HEK293T (cell line): ENCODE measurements around the gene PDZD2.
"Not testable (repeated sequence)": the region's sequence is repeated elsewhere in the genome, so short reads cannot be mapped to it uniquely, and the experiment has no call there.

Experiments used
- CTCF ChIA-PET: fragments of 350-600 bp; formaldehyde crosslinking; extraction: SDS; loops from one replicate; lab custom pipeline; 2021; ENCODE audit warnings: antibody characterized with exemption, inconsistent platforms; lab: Yijun Ruan, JAX
- POLR2A ChIA-PET: fragments of 350-600 bp; formaldehyde crosslinking; extraction: SDS; loops from one replicate; lab custom pipeline; 2020; ENCODE audit warnings: antibody characterized with exemption, inconsistent platforms; lab: Yijun Ruan, JAX
- DNase-seq: peaks from one replicate; pipeline ENCODE4 v3.0.0; 2012; ENCODE audit warnings: mixed read lengths; ENCODE audit errors: extremely low spot score
- ARNT ChIP-seq: fragments of 450-650 bp; IDR thresholded peaks from 2 replicates; pipeline ENCODE4 v1.6.1; 2017; ENCODE audit warnings: mild to moderate bottlenecking
- BHLHE40 ChIP-seq: fragments of 450-650 bp; IDR thresholded peaks from 2 replicates; pipeline ENCODE4 v1.6.1; 2016; ENCODE audit warnings: mild to moderate bottlenecking, moderate library complexity, borderline replicate concordance
- CTBP1 ChIP-seq: fragments of 450-650 bp; IDR thresholded peaks from 2 replicates; pipeline ENCODE4 v1.6.1; 2016; ENCODE audit warnings: borderline replicate concordance
- ELF4 ChIP-seq: fragments of 450-650 bp; IDR thresholded peaks from 2 replicates; pipeline ENCODE4 v1.6.1; 2017; ENCODE audit warnings: antibody characterized with exemption
- FOXA1 ChIP-seq: fragments of 450-650 bp; IDR thresholded peaks from 2 replicates; pipeline ENCODE4 v1.6.1; 2016; ENCODE audit warnings: mild to moderate bottlenecking
- FOXK2 ChIP-seq: fragments of 450-650 bp; IDR thresholded peaks from 2 replicates; pipeline ENCODE4 v1.6.1; 2016; ENCODE audit warnings: mild to moderate bottlenecking
- FOXM1 ChIP-seq: fragments of 450-650 bp; IDR thresholded peaks from 2 replicates; pipeline ENCODE4 v1.6.1; 2017; ENCODE audit warnings: mild to moderate bottlenecking, borderline replicate concordance
- HDGF ChIP-seq: fragments of 450-650 bp; IDR thresholded peaks from 2 replicates; pipeline ENCODE4 v1.6.1; 2017; ENCODE audit warnings: antibody characterized with exemption, borderline replicate concordance
- L3MBTL2 ChIP-seq: fragments of 450-650 bp; conservative IDR thresholded peaks from 2 replicates; pipeline ENCODE4 v1.6.1; 2016; ENCODE audit warnings: mild to moderate bottlenecking
- LEF1 ChIP-seq: fragments of 450-650 bp; IDR thresholded peaks from 2 replicates; pipeline ENCODE4 v1.6.1; 2017; ENCODE audit warnings: mild to moderate bottlenecking, borderline replicate concordance
- NFRKB ChIP-seq: fragments of 450-650 bp; IDR thresholded peaks from 2 replicates; pipeline ENCODE4 v1.6.1; 2016; ENCODE audit warnings: mild to moderate bottlenecking, moderate library complexity
- SP1 ChIP-seq: fragments of 450-650 bp; IDR thresholded peaks from 2 replicates; pipeline ENCODE4 v1.6.1; 2017
- SUZ12 ChIP-seq: fragments of 450-650 bp; IDR thresholded peaks from 2 replicates; pipeline ENCODE4 v1.6.1; 2016; ENCODE audit warnings: mild to moderate bottlenecking
- TARDBP ChIP-seq: fragments of 450-650 bp; IDR thresholded peaks from 2 replicates; pipeline ENCODE4 v1.6.1; 2016
- ZNF384 ChIP-seq: fragments of 450-650 bp; IDR thresholded peaks from 2 replicates; pipeline ENCODE4 v1.6.1; 2016
- TF ChIP-seq, protein P1 (sequence below): fragments of 450-650 bp; IDR thresholded peaks from 2 replicates; pipeline ENCODE4 v1.6.1; 2016

The PDZD2 gene

DNA sequence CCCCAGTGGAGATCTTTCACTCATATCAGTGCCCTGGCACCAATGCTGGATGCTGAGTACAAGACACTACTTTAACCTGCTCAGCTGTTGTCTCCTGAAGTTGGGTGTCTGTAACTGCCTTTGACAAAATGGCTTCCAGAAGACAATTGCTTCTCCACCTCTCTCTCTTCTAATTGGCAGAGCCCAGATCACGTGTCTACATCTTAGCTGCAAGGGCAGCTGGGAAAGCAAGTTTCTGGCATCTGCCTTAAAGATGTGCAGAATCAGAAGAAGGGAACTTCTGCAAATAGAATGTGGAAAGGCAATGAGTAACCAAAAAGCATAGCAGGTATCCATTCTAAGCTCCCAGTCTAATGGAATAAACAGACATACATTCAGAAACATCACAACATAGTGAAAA is 81.1 kb downstream of the PDZD2 start:
- POLR2A ChIA-PET: no interaction called here
- DNase-seq: no peak
- CTCF ChIA-PET: no interaction called here
- TF ChIP-seq CTBP1 (no peak), LEF1 (no peak), HDGF (no peak), TARDBP (no peak), L3MBTL2 (no peak), FOXA1 (no peak), ZNF384 (no peak), SP1 (no peak), ARNT (no peak), ELF4 (no peak)
- TF ChIP-seq, protein P1, sequence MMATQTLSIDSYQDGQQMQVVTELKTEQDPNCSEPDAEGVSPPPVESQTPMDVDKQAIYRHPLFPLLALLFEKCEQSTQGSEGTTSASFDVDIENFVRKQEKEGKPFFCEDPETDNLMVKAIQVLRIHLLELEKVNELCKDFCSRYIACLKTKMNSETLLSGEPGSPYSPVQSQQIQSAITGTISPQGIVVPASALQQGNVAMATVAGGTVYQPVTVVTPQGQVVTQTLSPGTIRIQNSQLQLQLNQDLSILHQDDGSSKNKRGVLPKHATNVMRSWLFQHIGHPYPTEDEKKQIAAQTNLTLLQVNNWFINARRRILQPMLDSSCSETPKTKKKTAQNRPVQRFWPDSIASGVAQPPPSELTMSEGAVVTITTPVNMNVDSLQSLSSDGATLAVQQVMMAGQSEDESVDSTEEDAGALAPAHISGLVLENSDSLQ: no peak

DNA sequence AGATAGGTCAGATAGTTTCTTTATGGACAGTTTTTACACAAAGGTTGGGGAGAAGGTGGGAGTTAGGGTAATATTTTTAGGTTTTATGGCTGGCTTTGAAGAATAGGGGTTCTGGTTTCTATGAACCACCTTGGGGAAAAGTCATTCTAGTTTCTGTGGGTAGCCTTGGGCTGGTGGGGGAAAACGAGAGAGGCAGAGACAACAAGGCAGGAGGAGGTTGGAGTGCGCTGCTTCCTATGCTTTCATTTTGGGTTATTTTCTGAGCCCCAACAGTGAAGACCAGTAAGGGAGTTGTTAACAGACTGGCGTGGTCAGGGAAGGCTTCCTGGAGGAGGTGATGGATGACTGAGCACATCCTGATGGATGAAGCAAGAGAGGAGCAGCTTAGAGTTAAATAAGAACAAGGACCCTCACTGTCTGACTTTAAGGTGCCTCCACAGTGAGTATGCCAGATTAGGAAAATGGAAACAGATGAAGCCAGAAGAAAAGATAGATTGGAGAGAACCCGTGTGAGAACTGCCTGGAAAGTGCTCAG is 81.9 kb downstream of the PDZD2 start:
- CTCF ChIA-PET: no interaction called here
- DNase-seq: no peak
- TF ChIP-seq FOXA1: no peak
- TF ChIP-seq TARDBP: no peak
- TF ChIP-seq FOXM1: no peak
- TF ChIP-seq SP1: no peak
- TF ChIP-seq L3MBTL2: no peak
- TF ChIP-seq ELF4: no peak
- no peak for TF ChIP-seq BHLHE40
- no peak for TF ChIP-seq SUZ12
- TF ChIP-seq ZNF384: no peak
- TF ChIP-seq LEF1: no peak
- POLR2A ChIA-PET: no interaction called here

DNA sequence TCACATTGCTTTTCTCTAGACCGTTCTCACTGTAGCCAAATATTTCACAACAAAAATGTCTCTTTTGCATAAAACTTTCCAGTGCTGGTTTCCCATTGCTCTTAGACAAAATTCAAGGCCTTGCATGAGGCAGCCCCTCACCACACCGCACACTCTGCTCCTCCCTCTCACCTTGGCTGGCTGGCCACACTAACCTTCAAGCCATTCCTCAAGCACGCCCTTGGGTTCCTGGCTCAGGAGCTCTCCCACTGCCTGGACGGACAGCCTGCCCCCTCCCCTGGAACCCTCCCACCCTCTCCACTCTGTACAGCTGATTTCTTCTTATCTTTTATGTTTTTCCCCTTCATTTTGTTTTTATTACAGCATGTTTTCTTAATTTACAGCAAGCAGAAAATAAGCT is 83.2 kb downstream of the PDZD2 start:
- ChIA-PET CTCF (no interaction called here), POLR2A (no interaction called here)
- DNase-seq: no peak
- TF ChIP-seq LEF1 (no peak), ZNF384 (no peak), FOXA1 (no peak), NFRKB (no peak), SUZ12 (no peak), BHLHE40 (no peak), TARDBP (no peak), L3MBTL2 (no peak), ELF4 (no peak), FOXK2 (no peak), CTBP1 (no peak), FOXM1 (no peak), HDGF (no peak), SP1 (no peak)
- TF ChIP-seq, protein P1: no peak

DNA sequence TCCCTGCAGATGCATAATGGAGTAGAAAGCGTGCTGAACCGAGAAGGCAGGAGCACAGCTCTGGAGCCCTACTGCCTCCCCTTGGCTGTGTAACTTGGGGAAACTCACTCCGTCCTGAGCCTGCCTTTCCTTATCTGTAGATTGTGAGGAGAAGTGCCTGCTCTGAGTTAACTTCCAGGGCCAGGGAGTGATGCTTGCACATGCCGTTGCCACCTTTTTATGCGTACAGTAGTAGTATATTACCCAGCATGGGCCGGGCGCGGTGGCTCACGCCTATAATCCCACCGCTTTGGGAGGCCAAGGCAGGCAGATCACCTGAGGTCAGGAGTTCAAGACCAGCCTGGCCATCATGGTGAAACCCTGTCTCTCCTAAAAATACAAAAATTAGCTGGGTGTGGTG is 87.1 kb downstream of the PDZD2 start:
- POLR2A ChIA-PET: no interaction called here
- CTCF ChIA-PET: no interaction called here
- TF ChIP-seq SP1 (no peak), NFRKB (no peak), CTBP1 (no peak), LEF1 (no peak), ELF4 (no peak), TARDBP (no peak), FOXM1 (no peak), ARNT (no peak), ZNF384 (no peak), HDGF (no peak), BHLHE40 (no peak), SUZ12 (no peak), FOXA1 (no peak), FOXK2 (no peak), L3MBTL2 (no peak)
- TF ChIP-seq, protein P1: no peak
- no peak for DNase-seq

DNA sequence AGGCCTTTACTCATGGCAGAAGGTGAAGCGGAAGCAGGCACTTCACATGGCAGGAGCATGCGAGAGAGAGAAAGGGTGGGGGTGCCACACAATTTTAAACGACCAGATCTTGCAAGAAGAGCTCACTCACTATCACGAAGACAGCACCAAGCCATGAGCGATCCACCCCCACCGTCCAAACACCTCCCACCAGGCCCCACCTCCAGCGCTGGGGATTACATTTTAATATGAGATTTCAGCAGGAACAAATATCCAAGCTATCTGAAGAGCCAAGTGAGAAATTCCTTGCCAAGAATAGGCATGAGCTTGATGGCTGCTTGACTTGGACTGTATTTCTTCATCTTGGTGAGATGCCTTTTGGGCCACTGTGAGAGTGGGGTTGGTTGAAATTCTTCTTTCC is 88.0 kb downstream of the PDZD2 start:
- TF ChIP-seq HDGF (no peak), ARNT (no peak), ELF4 (no peak), TARDBP (no peak), L3MBTL2 (no peak), ZNF384 (no peak), NFRKB (no peak), FOXA1 (no peak), FOXM1 (no peak)
- TF ChIP-seq, protein P1: no peak
- DNase-seq: no peak
- POLR2A ChIA-PET: no interaction called here
- CTCF ChIA-PET: no interaction called here

DNA sequence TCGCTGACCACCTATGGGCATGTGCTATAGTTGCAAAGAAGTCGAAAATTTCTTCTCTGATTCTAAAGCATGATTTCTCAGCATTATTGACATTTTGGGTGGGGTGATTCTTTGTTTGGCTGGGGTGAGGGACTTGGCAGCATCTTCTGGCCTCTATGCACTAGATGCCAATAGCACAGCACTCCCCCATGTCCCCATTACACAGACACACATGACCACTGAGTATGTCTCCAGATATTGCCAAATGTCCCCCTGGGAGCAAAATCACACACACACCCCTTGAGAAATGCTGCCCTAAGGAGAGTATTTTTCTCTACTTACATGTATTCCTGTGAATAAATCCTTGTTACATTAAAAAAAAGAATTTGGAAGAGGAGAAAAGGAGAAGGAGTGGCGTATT is 89.1 kb downstream of the PDZD2 start:
- no peak for DNase-seq
- ChIA-PET CTCF (no interaction called here), POLR2A (no interaction called here)
- TF ChIP-seq LEF1 (no peak), FOXK2 (no peak), FOXA1 (no peak), SP1 (no peak), NFRKB (no peak), L3MBTL2 (no peak), ZNF384 (no peak), SUZ12 (no peak), CTBP1 (no peak), TARDBP (no peak), HDGF (no peak), BHLHE40 (no peak), ELF4 (no peak), FOXM1 (no peak), ARNT (no peak)
- TF ChIP-seq, protein P1: no peak

DNA sequence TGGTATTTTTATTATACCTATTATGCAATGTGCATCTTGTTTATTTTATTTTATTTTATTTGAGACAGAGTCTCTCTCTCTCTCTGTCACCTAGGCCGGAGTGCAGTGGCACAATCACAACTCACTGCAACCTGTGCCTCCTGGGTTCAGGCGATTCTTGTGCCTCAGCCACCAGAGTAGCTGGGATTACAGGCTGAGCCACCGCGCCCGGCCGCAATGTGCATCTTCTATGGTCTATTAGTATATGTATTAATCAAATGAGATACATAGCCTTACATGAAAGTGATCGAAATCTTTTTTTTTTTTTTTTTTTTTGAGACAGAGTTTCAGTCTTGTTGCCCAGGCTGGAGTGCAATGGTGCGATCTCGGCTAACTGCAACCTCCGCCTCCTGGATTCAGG is 89.9 kb downstream of the PDZD2 start:
- POLR2A ChIA-PET, DNase-seq: not testable (repeated sequence)
- CTCF ChIA-PET: interaction anchor here (0.6 kb wide), 1 partner anchor 147 kb away, joined by 3 read pairs; no protein-coding TSS in a partner anchor
